A673 (cell line): ENCODE results near the gene MMS22L. TPM values are rescaled to one million over a fixed set of nuclear protein-coding genes. Genes with fewer than 3 reads are reported as not detected.

Source experiments
- BruUV-seq: library from RNA; stranded (reverse); fragments of 400-500 nt; replicated peaks from 2 replicates; lab custom pipeline; 2021; lab: Mats Ljungman, UMichigan
- CTCF ChIA-PET: fragments of 300-600 bp; sonication (Branson Sonifier 250); formaldehyde crosslinking; loops from one replicate; lab custom pipeline; 2022; ENCODE audit warnings: antibody characterized with exemption; lab: Charles Lee
- POLR2A ChIA-PET: fragments of 300-600 bp; sonication (Branson Sonifier 250); formaldehyde crosslinking; loops from one replicate; lab custom pipeline; 2022; ENCODE audit warnings: antibody characterized with exemption; ENCODE audit not compliant: low non-redundant PET; lab: Charles Lee
- DNase-seq: peaks from one replicate; pipeline ENCODE4 v3.0.0-alpha.2; 2015; ENCODE audit warnings: low spot score
- H3K27ac ChIP-seq: fragments of 200-600 bp; sonication (generic); 2 replicates; pipeline ENCODE4 v1.5.1; 2016; ENCODE audit warnings: mixed run types, low read depth, mild to moderate bottlenecking, mixed read lengths, antibody characterized with exemption, low read length; ENCODE audit not compliant: poor library complexity, severe bottlenecking
- H3K27me3 ChIP-seq: fragments of 200-600 bp; sonication (generic); replicated peaks from 2 replicates; pipeline ENCODE4 v1.6.1; 2017; ENCODE audit warnings: mixed run types, low read depth, mild to moderate bottlenecking, mixed read lengths, antibody characterized with exemption, low read length; ENCODE audit not compliant: insufficient read depth, poor library complexity
- H3K36me3 ChIP-seq: fragments of 200-600 bp; sonication (generic); 2 replicates; pipeline ENCODE4 v1.6.1; 2016; ENCODE audit warnings: mixed run types, mild to moderate bottlenecking, mixed read lengths, antibody characterized with exemption, low read length; ENCODE audit not compliant: insufficient read depth, poor library complexity, severe bottlenecking
- H3K4me1 ChIP-seq: fragments of 200-600 bp; sonication (generic); 2 replicates; pipeline ENCODE4 v1.6.1; 2017; ENCODE audit warnings: mixed run types, mild to moderate bottlenecking, mixed read lengths, antibody characterized with exemption, low read length; ENCODE audit not compliant: insufficient read depth, poor library complexity, severe bottlenecking
- H3K4me3 ChIP-seq: fragments of 200-600 bp; sonication (generic); 2 replicates; pipeline ENCODE4 v1.5.1; 2016; ENCODE audit warnings: low read depth, mixed run types, mild to moderate bottlenecking, mixed read lengths, low read length; ENCODE audit not compliant: poor library complexity, severe bottlenecking
- H3K9me3 ChIP-seq: fragments of 200-600 bp; sonication (generic); 2 replicates; pipeline ENCODE4 v1.6.1; 2016; ENCODE audit warnings: mixed run types, low read depth, mild to moderate bottlenecking, mixed read lengths, antibody characterized with exemption, low read length; ENCODE audit not compliant: poor library complexity, severe bottlenecking
- EZH2 ChIP-seq: fragments of 200-600 bp; sonication (generic); IDR thresholded peaks from 2 replicates; pipeline ENCODE4 v1.6.1; 2017; ENCODE audit warnings: borderline replicate concordance, low read depth, mild to moderate bottlenecking, mixed read lengths, antibody characterized with exemption, low read length; ENCODE audit not compliant: poor library complexity, severe bottlenecking
- intact Hi-C: fragments of 100-400 bp; cut with micrococcal nuclease; formaldehyde crosslinking; loops from one replicate; pipeline ENCODE4 v1.10.0; 2022; ENCODE audit not compliant: unreplicated experiment
- total RNA-seq: library from RNA; stranded (reverse); gene quantifications from 2 replicates; pipeline ENCODE4 v1.2.3, GENCODE V29; 2021
- TF ChIP-seq, protein P1 (sequence below): fragments of 300-800, 200-600 bp; sonication (generic); conservative IDR thresholded peaks from 2 replicates; pipeline ENCODE4 v1.5.1; 2017; ENCODE audit warnings: low read depth, mild to moderate bottlenecking, antibody characterized with exemption, low read length, moderate library complexity, mixed read lengths

The MMS22L gene
- total RNA-seq, 1 experiment from 2014 or later, result 59.2 TPM

DNA sequence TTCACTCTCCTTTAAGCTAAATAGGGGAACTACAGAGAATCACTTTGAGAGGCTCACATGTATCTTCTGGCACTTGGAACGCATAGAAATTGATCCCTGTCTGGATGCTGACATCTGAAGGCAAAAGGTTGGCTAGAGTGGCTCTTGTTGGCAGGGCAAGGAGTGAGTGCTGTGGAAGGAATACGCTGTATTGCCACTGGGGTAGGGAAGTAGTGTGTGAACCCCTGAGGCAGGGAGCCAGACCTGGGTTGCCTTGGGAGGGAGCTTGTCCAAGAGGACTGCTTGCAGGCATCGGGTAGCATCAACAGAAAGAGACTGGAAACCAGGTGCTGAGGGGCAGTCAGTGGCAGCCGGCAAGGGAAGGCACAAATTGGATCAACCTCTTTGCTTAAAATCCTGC lies 8.9 kb upstream of the MMS22L start:
- DNase-seq, result no peak
- ChIA-PET POLR2A (no interaction called here), CTCF (no interaction called here)
- intact Hi-C loops, result no loop called here
- no peak for TF ChIP-seq EZH2
- Histone ChIP-seq H3K4me1 (no peaks in the 10 kb centered on the region), H3K27ac (no peak overlapping the region), H3K27me3 (no peaks in the 10 kb centered on the region), H3K9me3 (peaks cover 8% of the 10 kb centered on the region), H3K4me3 (no peak overlapping the region), H3K36me3 (no peaks in the 10 kb centered on the region)
- BruUV-seq, result no TSS peak

DNA sequence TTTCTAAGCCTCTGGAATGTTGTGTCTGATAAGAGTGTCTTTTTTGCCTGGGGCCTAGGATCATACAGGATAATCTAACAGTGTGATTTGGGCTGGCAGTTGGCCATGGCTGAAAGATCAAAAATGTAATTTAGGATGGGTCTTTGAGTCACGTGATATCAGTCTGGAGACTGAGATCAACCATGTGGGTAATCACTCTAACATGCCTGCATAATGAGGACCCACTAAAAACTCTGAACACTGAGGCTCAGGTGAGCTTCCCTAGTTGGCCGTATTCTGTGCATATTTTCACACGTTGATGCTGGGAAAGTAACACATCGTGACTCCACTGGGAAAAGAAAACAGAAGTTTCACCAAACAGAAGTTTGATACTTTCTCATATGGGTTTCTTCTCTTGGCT lies 6.3 kb upstream of the MMS22L start:
- Histone ChIP-seq H3K27me3 (no peaks in the 10 kb centered on the region), H3K4me1 (no peaks in the 10 kb centered on the region), H3K36me3 (no peaks in the 10 kb centered on the region), H3K4me3 (no peak overlapping the region), H3K9me3 (peaks cover 8% of the 10 kb centered on the region), H3K27ac (no peak overlapping the region)
- no TSS peak for BruUV-seq
- intact Hi-C loops, result no loop called here
- no peak for DNase-seq
- no peak for TF ChIP-seq EZH2
- TF ChIP-seq, protein P1, sequence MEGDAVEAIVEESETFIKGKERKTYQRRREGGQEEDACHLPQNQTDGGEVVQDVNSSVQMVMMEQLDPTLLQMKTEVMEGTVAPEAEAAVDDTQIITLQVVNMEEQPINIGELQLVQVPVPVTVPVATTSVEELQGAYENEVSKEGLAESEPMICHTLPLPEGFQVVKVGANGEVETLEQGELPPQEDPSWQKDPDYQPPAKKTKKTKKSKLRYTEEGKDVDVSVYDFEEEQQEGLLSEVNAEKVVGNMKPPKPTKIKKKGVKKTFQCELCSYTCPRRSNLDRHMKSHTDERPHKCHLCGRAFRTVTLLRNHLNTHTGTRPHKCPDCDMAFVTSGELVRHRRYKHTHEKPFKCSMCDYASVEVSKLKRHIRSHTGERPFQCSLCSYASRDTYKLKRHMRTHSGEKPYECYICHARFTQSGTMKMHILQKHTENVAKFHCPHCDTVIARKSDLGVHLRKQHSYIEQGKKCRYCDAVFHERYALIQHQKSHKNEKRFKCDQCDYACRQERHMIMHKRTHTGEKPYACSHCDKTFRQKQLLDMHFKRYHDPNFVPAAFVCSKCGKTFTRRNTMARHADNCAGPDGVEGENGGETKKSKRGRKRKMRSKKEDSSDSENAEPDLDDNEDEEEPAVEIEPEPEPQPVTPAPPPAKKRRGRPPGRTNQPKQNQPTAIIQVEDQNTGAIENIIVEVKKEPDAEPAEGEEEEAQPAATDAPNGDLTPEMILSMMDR, result no peak
- CTCF ChIA-PET, result no interaction called here
- POLR2A ChIA-PET, result no interaction called here

DNA sequence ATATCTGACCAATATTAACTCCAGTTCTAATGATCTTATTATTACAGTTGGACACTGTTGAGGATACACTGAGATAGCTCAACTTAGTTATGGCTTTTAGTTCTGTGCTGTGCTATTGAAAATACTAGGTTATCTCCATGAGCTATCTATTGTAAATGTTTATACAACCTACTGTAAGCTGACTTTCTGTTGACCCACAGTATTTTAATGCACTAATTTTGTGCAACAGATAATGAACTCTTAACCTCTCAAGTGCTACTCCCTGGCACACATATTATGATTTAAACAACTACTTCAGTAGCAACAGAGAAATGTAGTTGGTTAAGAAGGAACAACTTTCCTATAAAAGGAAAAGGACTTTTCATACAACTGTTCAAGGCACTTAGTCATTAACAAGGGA lies 5.2 kb upstream of the MMS22L start:
- no TSS peak for BruUV-seq
- H3K36me3 ChIP-seq, result no peaks in the 10 kb centered on the region
- intact Hi-C loops, result no loop called here
- no peaks in the 10 kb centered on the region for H3K27me3 ChIP-seq
- H3K27ac ChIP-seq, result no peak overlapping the region
- no peak for TF ChIP-seq EZH2
- TF ChIP-seq, protein P1, result no peak
- no peak for DNase-seq
- POLR2A ChIA-PET, result no interaction called here
- H3K4me3 ChIP-seq, result no peak overlapping the region
- H3K4me1 ChIP-seq, result no peaks in the 10 kb centered on the region
- CTCF ChIA-PET, result no interaction called here
- H3K9me3 ChIP-seq, result peaks cover 8% of the 10 kb centered on the region

DNA sequence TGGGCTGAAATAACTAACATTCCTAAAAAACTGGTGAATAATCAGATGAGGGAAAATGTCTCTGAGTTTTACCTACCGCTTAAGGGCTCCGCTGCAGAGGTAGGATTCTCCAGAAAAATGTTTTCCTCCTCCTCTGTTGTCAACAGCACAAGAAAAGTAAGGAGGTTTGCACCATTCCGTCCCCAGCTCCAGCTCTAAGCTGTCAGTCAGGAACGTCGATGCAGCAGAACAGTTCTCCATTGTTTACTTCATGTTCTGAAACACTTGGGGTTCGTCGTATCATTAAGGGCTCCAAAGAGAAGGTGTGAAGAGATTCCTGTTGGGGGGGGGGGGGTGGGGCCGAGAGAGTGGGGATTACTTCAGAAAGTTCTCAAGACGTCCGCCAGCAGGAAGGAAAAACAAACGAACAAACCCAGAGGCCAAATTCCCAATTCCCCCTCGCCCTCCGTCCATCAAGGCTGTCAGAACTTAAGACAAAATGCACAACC lies 734 bp downstream of the MMS22L start:
- intact Hi-C loops, result no loop called here
- Histone ChIP-seq H3K4me3 (peak overlapping the region; percentile 76), H3K36me3 (peaks cover 39% of the 10 kb centered on the region), H3K27ac (peak overlapping the region; percentile 91), H3K27me3 (no peaks in the 10 kb centered on the region), H3K4me1 (peaks cover 13% of the 10 kb centered on the region), H3K9me3 (no peaks in the 10 kb centered on the region)
- ChIA-PET CTCF (no interaction called here), POLR2A (no interaction called here)
- no TSS peak for BruUV-seq
- TF ChIP-seq, protein P1, result no peak
- no peak for TF ChIP-seq EZH2
- peak; percentile 17 for DNase-seq
